A549 (cell line): ENCODE measurements around the gene ADAMTS10. TPM values are rescaled to one million over a fixed set of nuclear protein-coding genes. Genes with fewer than 3 reads are reported as not detected.

Experiments used
- ATAC-seq, 2 experiments: fragments of 200-7000 bp in 1 of 2; fragments of >200 bp in 1 of 2; cut with Nextera tagmentation in 1 of 2; cut with Tn5 transposase in 1 of 2; 3 replicates each; pipeline versions ENCODE4 v1.8.0 to v1.9.1; 2018 to 2020; ENCODE audit warnings: mild to moderate bottlenecking in 1 of 2, moderate library complexity in 1 of 2
- CTCF ChIA-PET: fragments of 300-600 bp; sonication (Branson Sonifier 250); formaldehyde crosslinking; extraction: SDS; loops from one replicate; lab custom pipeline; 2021; ENCODE audit warnings: antibody characterized with exemption, inconsistent platforms; lab: Yijun Ruan, JAX
- POLR2A ChIA-PET: fragments of 350-600 bp; formaldehyde crosslinking; extraction: SDS; loops from one replicate; lab custom pipeline; 2021; ENCODE audit warnings: antibody characterized with exemption, inconsistent platforms; lab: Yijun Ruan, JAX
- DNase-seq, 2 experiments: peaks; one replicate each; pipeline versions ENCODE4 v3.0.0 to v3.0.0-alpha.2; 2011 to 2016; ENCODE audit warnings: low read depth in 1 of 2, low spot score in 1 of 2
- FAIRE-seq: peaks from 2 replicates; lab custom pipeline; 2011; peaks lifted over from hg19 to GRCh38; lab: Jason Lieb, UNC
- H3K27ac ChIP-seq, 2 experiments: fragments of >200 bp; sonication (Bioruptor Twin); formaldehyde crosslinking; 3 replicates each; pipeline ENCODE4 v1.5.1; 2016 to 2017
- H3K4me1 ChIP-seq: fragments of >200 bp; sonication (Bioruptor Twin); formaldehyde crosslinking; 3 replicates; pipeline ENCODE4 v1.6.1; 2016
- H3K4me2 ChIP-seq: fragments of >200 bp; sonication (Bioruptor Twin); formaldehyde crosslinking; 3 replicates; pipeline ENCODE4 v1.6.1; 2016
- H3K4me3 ChIP-seq: fragments of >200 bp; sonication (Bioruptor Twin); formaldehyde crosslinking; 3 replicates; pipeline ENCODE4 v1.5.1; 2016
- H3K9me3 ChIP-seq: fragments of >200 bp; sonication (Bioruptor Twin); formaldehyde crosslinking; 3 replicates; pipeline ENCODE4 v1.6.1; 2016
- CBX8 ChIP-seq: fragments of 200-600 bp; sonication (generic); IDR thresholded peaks from 2 replicates; pipeline ENCODE4 v1.6.1; 2016
- CHD4 ChIP-seq: fragments of 200-600 bp; sonication (generic); IDR thresholded peaks from 2 replicates; pipeline ENCODE4 v1.6.1; 2016; ENCODE audit warnings: antibody characterized with exemption, mild to moderate bottlenecking, borderline replicate concordance
- ESRRA ChIP-seq: fragments of 150-350 bp; IDR thresholded peaks from 2 replicates; pipeline ENCODE4 v1.6.1; 2014; ENCODE audit warnings: mild to moderate bottlenecking, low read length, borderline replicate concordance
- FOSL2 ChIP-seq, 2 experiments: fragments of 450-650 bp in 1 of 2; fragments of >200 bp in 1 of 2; sonication (Bioruptor Twin) in 1 of 2; formaldehyde crosslinking; IDR thresholded peaks; 2 replicates each; pipeline versions ENCODE4 v1.5.0 to v1.6.1; 2016 to 2020; ENCODE audit warnings: mild to moderate bottlenecking in 1 of 2, moderate library complexity in 1 of 2
- FOXS1 ChIP-seq: fragments of 250-450 bp; sonication (Bioruptor Pico); IDR thresholded peaks from 2 replicates; pipeline ENCODE4 v1.5.0; 2020; ENCODE audit warnings: mild to moderate bottlenecking, moderate library complexity
- GATA3 ChIP-seq: IDR thresholded peaks from 2 replicates; pipeline ENCODE4 v1.6.1; 2012; ENCODE audit warnings: borderline replicate concordance
- HOXB13 ChIP-seq: fragments of 250-450 bp; sonication (Bioruptor Pico); IDR thresholded peaks from 2 replicates; pipeline ENCODE4 v1.5.0; 2020; ENCODE audit warnings: low read depth, mild to moderate bottlenecking, moderate library complexity
- HOXB5 ChIP-seq: fragments of 250-450 bp; sonication (Bioruptor Pico); IDR thresholded peaks from 2 replicates; pipeline ENCODE4 v1.5.0; 2020; ENCODE audit warnings: mild to moderate bottlenecking, moderate library complexity
- JUN ChIP-seq, 2 experiments: fragments of >200 bp; sonication (Bioruptor Twin); formaldehyde crosslinking; IDR thresholded peaks; 2 replicates in 1 of 2; 3 replicates in 1 of 2; pipeline ENCODE4 v1.6.1; 2016 to 2017
- JUNB ChIP-seq: fragments of >200 bp; sonication (Bioruptor Twin); formaldehyde crosslinking; IDR thresholded peaks from 2 replicates; pipeline ENCODE4 v1.6.1; 2016
- MAFK ChIP-seq: fragments of 450-650 bp; IDR thresholded peaks from 2 replicates; pipeline ENCODE4 v1.6.1; 2014; ENCODE audit not compliant: partially characterized antibody
- MAZ ChIP-seq: fragments of 150-350 bp; IDR thresholded peaks from 2 replicates; pipeline ENCODE4 v1.6.1; 2014; ENCODE audit warnings: antibody characterized with exemption, low read depth, low read length, borderline replicate concordance
- NFE2L2 ChIP-seq: fragments of 150-350 bp; conservative IDR thresholded peaks from 2 replicates; pipeline ENCODE4 v1.6.1; 2014; ENCODE audit warnings: low read length
- NPAS2 ChIP-seq: fragments of 250-450 bp; sonication (Bioruptor Pico); IDR thresholded peaks from 2 replicates; pipeline ENCODE4 v1.8.0; 2022; ENCODE audit warnings: mild to moderate bottlenecking, moderate library complexity, borderline replicate concordance
- PHF8 ChIP-seq: fragments of 200-600 bp; sonication (generic); IDR thresholded peaks from 2 replicates; pipeline ENCODE4 v1.6.1; 2016; ENCODE audit warnings: low read depth, mild to moderate bottlenecking, antibody characterized with exemption, moderate library complexity, borderline replicate concordance
- POLR2AphosphoS2 ChIP-seq: conservative IDR thresholded peaks from 2 replicates; pipeline ENCODE4 v1.6.1; 2012; ENCODE audit warnings: low read length, improper control_type of control experiment, inconsistent platforms
- RCOR1 ChIP-seq: fragments of 150-350 bp; IDR thresholded peaks from 2 replicates; pipeline ENCODE4 v1.6.1; 2014; ENCODE audit warnings: antibody characterized with exemption, low read length, low read depth
- SMC3 ChIP-seq: fragments of >200 bp; sonication (Bioruptor Twin); formaldehyde crosslinking; IDR thresholded peaks from 3 replicates; pipeline ENCODE4 v1.6.1; 2018; ENCODE audit warnings: inconsistent platforms
- SREBF2 ChIP-seq: fragments of 450-650 bp; IDR thresholded peaks from 2 replicates; pipeline ENCODE4 v1.6.1; 2014; ENCODE audit warnings: mild to moderate bottlenecking, moderate library complexity
- TFCP2L1 ChIP-seq: fragments of 250-450 bp; sonication (Bioruptor Pico); IDR thresholded peaks from 2 replicates; pipeline ENCODE4 v1.5.0; 2021; ENCODE audit warnings: mild to moderate bottlenecking
- ZC3H11A ChIP-seq: fragments of 450-650 bp; IDR thresholded peaks from 2 replicates; pipeline ENCODE4 v1.6.1; 2014; ENCODE audit warnings: antibody characterized with exemption, mild to moderate bottlenecking
- ZFP36 ChIP-seq: fragments of 450-650 bp; IDR thresholded peaks from 2 replicates; pipeline ENCODE4 v1.6.1; 2014; ENCODE audit warnings: borderline replicate concordance; ENCODE audit not compliant: partially characterized antibody
- WGBS: methylation state at CpG from one replicate; pipeline ENCODE4 v1.1.6; 2017; ENCODE audit errors: missing lambda C conversion rate; 5-methylcytosine and 5-hydroxymethylcytosine counted together
- polyA plus RNA-seq, 4 experiments: library from polyadenylated mRNA; depleted of rRNA in 3 of 4; stranded (reverse); fragments of >200 nt; fragmentation: RNase III in 1 of 4; extraction: RNeasy Plus Mini Kit Qiagen cat#74134 plus additional on column Dnase treatment in 1 of 4; gene quantifications; 2 replicates in 3 of 4; 3 replicates in 1 of 4; pipeline ENCODE4 v1.2.3, GENCODE V29; 2011 to 2017
- TF ChIP-seq, protein P1 (sequence below): fragments of >200 bp; sonication (Bioruptor Twin); formaldehyde crosslinking; IDR thresholded peaks from 2 replicates; pipeline ENCODE4 v1.6.1; 2016
- TF ChIP-seq, protein P2 (sequence below): fragments of 450-650 bp; IDR thresholded peaks from 2 replicates; pipeline ENCODE4 v1.6.1; 2014; ENCODE audit warnings: antibody characterized with exemption
- TF ChIP-seq, protein P3 (sequence below): fragments of >200 bp; sonication (Bioruptor Twin); formaldehyde crosslinking; IDR thresholded peaks from 3 replicates; pipeline ENCODE4 v1.5.1; 2016
- TF ChIP-seq, protein P4 (sequence below): fragments of 150-350 bp; IDR thresholded peaks from 2 replicates; pipeline ENCODE4 v1.6.1; 2014; ENCODE audit warnings: low read depth, mild to moderate bottlenecking, low read length
- TF ChIP-seq, protein P5 (sequence below): IDR thresholded peaks from 2 replicates; pipeline ENCODE4 v1.6.1; 2012

Gene ADAMTS10
- polyA plus RNA-seq, 2 of the 4 experiments (the other 2 are of a cell fraction) = 26.7 to 49.3 TPM

DNA sequence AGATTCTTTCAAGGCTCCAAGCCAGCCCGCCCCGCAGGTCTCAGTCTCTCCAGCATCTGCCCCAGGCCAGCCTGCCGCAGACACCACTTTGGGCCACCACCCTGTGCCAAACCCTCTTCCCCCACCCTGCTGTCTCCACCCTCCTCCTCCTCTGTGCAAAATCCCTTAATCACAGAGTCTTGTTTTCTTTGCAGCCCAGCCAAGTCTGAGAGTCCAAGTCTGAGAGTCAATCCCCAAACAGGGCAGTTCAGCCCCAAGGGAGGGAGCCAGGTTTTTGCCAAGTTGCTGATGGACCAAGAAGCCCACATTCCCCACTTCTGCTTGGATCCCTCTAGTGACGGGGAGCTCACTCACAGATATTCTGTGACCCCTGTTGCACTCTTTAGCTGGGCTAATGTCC is 3.1 kb downstream of the ADAMTS10 start:
- no peak for ATAC-seq
- TF ChIP-seq ZFP36 (peak; percentile 62), NPAS2 (CRISPR knock-in tag) (no peak), JUN (IDR thresholded peaks at IDR 0.05) (0 out of 5 replicates have a peak, but pooled peaks of 1 of the 2 experiments have one; percentile 36)
- no peak overlapping the region for H3K4me3 ChIP-seq
- ChIA-PET POLR2A (no interaction called here), CTCF (interaction anchor here (0.6 to 2.0 kb wide), 3 partner anchors 9 to 78 kb away, joined by 3 to 6 read pairs (median 4); no protein-coding TSS in a partner anchor)
- DNase-seq = no peak
- WGBS = 52% methylated on average over 4 of the region's 4 CpGs
- peak overlapping the region; percentile 76 for H3K4me2 ChIP-seq
- peak overlapping the region; percentile 54 to 99; a peak in 5 of 6 replicates for H3K27ac ChIP-seq
- peaks cover 39% of the 10 kb centered on the region for H3K4me1 ChIP-seq
- no peak for FAIRE-seq
- H3K9me3 ChIP-seq = peaks cover 16% of the 10 kb centered on the region

DNA sequence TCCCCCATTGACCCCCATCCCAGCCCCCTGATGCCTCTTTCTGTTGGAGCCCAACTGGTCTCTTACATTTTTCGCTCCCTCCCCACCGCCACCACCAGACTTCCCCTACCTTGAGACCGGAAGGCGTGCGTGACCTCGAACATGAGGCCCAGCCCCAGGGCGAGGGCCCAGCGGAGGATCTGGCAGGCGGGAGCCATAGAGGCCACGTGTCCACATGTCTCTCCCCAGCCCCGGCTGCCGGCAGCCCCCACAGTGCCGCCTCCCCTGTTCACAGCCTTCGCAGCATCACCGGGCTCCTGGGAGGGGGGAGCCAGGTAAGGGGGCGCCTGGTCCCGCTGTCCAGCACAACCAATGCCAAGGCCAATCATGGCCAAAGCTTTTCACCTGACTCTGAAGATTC is 5.0 kb downstream of the ADAMTS10 start:
- H3K4me3 ChIP-seq = no peak overlapping the region
- H3K27ac ChIP-seq = 0 out of 6 replicates have a peak overlapping the region, but pooled peaks of 1 of the 2 experiments have one; percentile 16
- H3K9me3 ChIP-seq = peaks cover 16% of the 10 kb centered on the region
- H3K4me1 ChIP-seq = peaks cover 25% of the 10 kb centered on the region
- 97% methylated on average over 13 of the region's 17 CpGs for WGBS
- DNase-seq = no peak
- no peak for ATAC-seq
- no peak overlapping the region for H3K4me2 ChIP-seq
- CTCF ChIA-PET = interaction anchor here (0.8 to 1.3 kb wide), 4 partner anchors 11 to 89 kb away, joined by 3 to 5 read pairs (median 4); no protein-coding TSS in a partner anchor
- no peak for TF ChIP-seq HOXB5
- TF ChIP-seq, protein P1, sequence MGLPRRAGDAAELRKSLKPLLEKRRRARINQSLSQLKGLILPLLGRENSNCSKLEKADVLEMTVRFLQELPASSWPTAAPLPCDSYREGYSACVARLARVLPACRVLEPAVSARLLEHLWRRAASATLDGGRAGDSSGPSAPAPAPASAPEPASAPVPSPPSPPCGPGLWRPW = no peak
- TF ChIP-seq HOXB13 (CRISPR knock-in tag) = no peak
- no peak for TF ChIP-seq NFE2L2
- no peak for TF ChIP-seq JUNB
- no peak for TF ChIP-seq CBX8
- no peak for TF ChIP-seq SREBF2
- TF ChIP-seq MAZ = no peak
- TF ChIP-seq SMC3 = no peak
- no peak for TF ChIP-seq FOSL2 (IDR thresholded peaks at IDR 0.05)
- no peak for TF ChIP-seq FOSL2 (CRISPR knock-in tag; IDR thresholded peaks at IDR 0.05)
- TF ChIP-seq, protein P2, sequence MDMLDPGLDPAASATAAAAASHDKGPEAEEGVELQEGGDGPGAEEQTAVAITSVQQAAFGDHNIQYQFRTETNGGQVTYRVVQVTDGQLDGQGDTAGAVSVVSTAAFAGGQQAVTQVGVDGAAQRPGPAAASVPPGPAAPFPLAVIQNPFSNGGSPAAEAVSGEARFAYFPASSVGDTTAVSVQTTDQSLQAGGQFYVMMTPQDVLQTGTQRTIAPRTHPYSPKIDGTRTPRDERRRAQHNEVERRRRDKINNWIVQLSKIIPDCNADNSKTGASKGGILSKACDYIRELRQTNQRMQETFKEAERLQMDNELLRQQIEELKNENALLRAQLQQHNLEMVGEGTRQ = no peak
- TF ChIP-seq, protein P3, sequence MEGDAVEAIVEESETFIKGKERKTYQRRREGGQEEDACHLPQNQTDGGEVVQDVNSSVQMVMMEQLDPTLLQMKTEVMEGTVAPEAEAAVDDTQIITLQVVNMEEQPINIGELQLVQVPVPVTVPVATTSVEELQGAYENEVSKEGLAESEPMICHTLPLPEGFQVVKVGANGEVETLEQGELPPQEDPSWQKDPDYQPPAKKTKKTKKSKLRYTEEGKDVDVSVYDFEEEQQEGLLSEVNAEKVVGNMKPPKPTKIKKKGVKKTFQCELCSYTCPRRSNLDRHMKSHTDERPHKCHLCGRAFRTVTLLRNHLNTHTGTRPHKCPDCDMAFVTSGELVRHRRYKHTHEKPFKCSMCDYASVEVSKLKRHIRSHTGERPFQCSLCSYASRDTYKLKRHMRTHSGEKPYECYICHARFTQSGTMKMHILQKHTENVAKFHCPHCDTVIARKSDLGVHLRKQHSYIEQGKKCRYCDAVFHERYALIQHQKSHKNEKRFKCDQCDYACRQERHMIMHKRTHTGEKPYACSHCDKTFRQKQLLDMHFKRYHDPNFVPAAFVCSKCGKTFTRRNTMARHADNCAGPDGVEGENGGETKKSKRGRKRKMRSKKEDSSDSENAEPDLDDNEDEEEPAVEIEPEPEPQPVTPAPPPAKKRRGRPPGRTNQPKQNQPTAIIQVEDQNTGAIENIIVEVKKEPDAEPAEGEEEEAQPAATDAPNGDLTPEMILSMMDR = no peak
- TF ChIP-seq, protein P4, sequence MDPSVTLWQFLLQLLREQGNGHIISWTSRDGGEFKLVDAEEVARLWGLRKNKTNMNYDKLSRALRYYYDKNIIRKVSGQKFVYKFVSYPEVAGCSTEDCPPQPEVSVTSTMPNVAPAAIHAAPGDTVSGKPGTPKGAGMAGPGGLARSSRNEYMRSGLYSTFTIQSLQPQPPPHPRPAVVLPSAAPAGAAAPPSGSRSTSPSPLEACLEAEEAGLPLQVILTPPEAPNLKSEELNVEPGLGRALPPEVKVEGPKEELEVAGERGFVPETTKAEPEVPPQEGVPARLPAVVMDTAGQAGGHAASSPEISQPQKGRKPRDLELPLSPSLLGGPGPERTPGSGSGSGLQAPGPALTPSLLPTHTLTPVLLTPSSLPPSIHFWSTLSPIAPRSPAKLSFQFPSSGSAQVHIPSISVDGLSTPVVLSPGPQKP = no peak
- no peak for TF ChIP-seq FOXS1 (CRISPR knock-in tag)
- no peak for TF ChIP-seq ZC3H11A
- no peak for TF ChIP-seq ESRRA
- no peak for TF ChIP-seq TFCP2L1 (CRISPR knock-in tag)
- POLR2A ChIA-PET = no interaction called here
- no peak for FAIRE-seq

DNA sequence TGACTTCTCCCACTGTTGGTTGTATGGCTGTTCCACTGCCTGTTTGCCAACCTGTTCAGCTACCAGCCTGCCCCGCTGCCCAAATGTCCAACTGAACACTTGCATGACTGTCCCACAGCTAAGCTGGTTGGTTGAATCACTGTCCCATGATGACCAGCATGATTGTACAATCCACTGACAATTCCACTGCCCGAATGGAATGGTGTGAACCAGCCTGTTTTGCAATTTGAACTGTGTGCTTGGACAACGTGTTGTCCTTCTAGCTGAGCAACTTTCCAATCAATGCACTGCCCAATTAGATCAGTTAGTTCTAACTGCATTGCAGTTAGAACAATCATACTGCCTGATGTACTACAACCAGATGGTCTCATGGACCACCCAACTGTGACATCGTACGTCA is 8.7 kb downstream of the ADAMTS10 start:
- WGBS = 87% methylated on average over 5 of the region's 5 CpGs
- Histone ChIP-seq H3K9me3 (peaks cover 16% of the 10 kb centered on the region), H3K4me2 (no peak overlapping the region), H3K27ac (no peak overlapping the region; a peak in 1 of 6 replicates), H3K4me1 (peaks cover 14% of the 10 kb centered on the region; the same call in 2 of the 3 replicates), H3K4me3 (no peak overlapping the region)
- DNase-seq (no peak), ATAC-seq (no peak), FAIRE-seq (no peak)
- ChIA-PET POLR2A (no interaction called here), CTCF (interaction anchor here (1.2 to 2.8 kb wide), 2 partner anchors 14 to 22 kb away, joined by 4 to 9 read pairs; no protein-coding TSS in a partner anchor)
- TF ChIP-seq JUNB = no peak
- no peak for TF ChIP-seq POLR2AphosphoS2
- no peak for TF ChIP-seq NFE2L2
- TF ChIP-seq, protein P5, sequence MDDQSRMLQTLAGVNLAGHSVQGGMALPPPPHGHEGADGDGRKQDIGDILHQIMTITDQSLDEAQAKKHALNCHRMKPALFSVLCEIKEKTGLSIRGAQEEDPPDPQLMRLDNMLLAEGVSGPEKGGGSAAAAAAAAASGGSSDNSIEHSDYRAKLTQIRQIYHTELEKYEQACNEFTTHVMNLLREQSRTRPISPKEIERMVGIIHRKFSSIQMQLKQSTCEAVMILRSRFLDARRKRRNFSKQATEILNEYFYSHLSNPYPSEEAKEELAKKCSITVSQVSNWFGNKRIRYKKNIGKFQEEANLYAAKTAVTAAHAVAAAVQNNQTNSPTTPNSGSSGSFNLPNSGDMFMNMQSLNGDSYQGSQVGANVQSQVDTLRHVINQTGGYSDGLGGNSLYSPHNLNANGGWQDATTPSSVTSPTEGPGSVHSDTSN = no peak
- TF ChIP-seq CHD4 = no peak
- TF ChIP-seq, protein P3 = no peak
- TF ChIP-seq CBX8 = no peak
- TF ChIP-seq, protein P1 = no peak
- TF ChIP-seq MAFK = no peak
- no peak for TF ChIP-seq PHF8
- no peak for TF ChIP-seq RCOR1
- no peak for TF ChIP-seq GATA3
